Mucosa of gallbladder (tissue), 1 donor: ENCODE results near the gene NEIL1. TPM values are rescaled to one million over a fixed set of nuclear protein-coding genes. Genes with fewer than 3 reads are reported as not detected.
"Not testable (repeated sequence)": the region's sequence is repeated elsewhere in the genome, so short reads cannot be mapped to it uniquely, and the experiment has no call there.

Experiments used
- DNase-seq: peaks from one replicate; pipeline ENCODE4 v3.0.0-alpha.2; 2020; ENCODE audit warnings: low spot score
- total RNA-seq: library from RNA; stranded (reverse); gene quantifications from one replicate; pipeline ENCODE4 v1.2.1, GENCODE V29; 2021
- donor health status: DM: no; HTN: no; CAD: no.

The NEIL1 gene
- total RNA-seq, 1 donor from 2014 or later = 67.7 TPM

DNA sequence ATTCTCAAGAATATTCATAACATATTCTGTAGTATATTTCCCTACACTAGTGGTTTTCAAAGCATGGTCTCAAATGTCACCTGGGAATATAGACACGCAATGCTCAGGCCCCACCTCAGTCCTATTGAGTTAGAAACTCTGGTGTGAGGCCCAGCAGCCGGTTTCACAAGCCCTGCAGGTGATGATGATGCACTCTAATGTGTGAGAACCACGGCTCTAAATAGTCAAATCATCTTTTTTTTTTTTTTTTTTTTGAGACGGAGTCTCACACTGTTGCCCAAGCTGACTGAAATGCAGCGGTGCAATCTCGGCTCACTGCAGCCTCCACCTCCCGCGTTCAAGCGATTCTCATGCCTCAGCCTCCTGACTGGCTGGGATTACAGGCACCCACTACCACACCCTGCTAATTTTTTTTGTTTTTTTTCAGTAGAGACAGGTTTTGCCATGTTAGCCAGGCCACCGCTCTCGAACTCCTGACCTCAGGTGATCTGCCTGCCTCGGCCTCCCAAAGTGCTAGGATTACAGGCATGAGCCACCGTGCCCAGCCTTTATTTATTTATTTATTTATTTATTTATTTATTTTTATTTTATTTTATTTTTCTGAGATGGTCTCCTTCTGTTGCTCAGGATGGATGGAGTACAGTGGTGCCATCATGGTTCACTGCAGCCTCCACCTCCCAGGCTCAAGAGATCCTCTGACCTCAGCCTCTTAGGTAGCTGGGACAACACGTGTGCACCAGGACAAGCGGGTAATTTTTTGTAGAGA is 13.0 kb upstream of the NEIL1 start:
- DNase-seq = not testable (repeated sequence)

DNA sequence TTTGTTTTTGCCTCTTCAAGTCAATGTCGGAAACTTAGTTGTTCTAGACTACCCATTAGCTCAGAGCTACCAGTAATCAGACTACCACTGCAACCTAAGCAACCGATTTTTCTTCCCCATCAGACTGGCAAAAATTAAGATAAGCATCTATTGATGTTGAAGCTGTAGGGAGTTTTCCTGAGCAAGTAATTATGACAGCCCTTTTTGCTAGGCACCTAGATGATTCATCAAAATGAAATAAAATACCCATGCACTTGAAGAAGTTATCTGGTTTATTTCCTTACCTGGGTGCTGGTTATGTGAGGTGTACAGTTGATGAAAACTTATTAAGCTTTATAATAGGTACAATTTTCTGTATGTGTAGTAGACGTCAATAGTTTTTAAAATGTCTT is 11.5 kb upstream of the NEIL1 start:
- DNase-seq = no peak

DNA sequence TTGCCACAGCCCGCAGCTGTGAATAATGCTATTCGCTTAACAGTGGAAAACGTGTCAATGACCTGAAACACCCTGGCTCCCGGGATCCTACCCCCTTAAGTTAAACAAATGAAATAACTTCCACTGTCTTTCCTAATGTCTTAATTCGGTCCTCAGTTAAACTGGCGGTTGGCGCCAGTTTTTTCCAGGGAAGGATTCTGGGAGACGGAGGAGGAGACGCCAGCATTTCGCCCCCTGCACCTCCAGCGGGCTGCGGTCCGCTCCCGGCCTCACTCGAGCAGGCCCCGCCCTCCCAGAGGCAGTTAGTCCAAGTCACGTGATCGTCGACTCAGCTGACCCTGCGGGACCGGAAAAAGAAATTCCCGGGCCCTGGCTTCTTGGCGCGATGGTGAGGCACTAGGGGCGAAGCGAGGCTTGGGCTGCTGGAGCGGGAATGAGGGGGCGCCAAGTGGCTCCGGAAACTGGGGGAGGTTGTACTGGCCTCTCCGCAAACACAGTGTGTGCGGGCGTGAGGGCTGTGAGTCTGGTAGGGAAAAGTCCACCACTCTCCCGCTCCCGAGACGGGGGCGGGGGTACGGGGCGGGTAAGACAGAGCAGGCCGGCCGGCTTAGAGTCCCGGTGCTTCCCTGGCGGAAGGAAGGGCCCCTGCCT is 11.0 kb upstream of the NEIL1 start, which contains the start of gene COMMD4:
Gene COMMD4, plus strand, starts transcription at position 359 of the 651 bp plus-strand sequence. Its CDS starts 27 bp downstream, at position 386.
- peak; percentile 95 for DNase-seq

DNA sequence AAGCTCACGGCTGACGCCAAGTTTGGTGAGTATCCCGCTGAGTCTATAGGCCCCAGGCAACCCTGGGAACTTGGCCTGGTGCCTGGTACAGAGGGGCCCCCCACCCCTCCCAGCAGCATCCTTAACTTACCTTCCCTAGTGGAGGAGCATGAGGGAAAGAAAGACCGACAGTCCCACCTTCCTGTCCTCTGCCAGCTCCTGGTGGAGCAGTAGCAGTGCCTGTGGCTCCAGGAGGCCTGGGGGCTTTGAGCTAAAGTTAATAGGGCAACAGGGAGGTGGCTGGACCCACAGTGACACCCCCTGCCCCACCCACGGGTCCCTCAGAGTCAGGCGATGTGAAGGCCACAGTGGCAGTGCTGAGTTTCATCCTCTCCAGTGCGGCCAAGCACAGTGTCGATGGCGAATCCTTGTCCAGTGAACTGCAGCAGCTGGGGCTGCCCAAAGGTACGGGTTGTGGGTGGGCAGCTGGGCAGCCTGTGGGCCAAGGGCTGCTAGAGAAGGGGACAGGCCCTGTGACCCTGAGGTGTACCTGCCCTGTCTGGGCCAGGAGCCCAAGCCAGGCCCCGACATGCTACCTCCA is 8.1 kb upstream of the NEIL1 start:
- DNase-seq = no peak

DNA sequence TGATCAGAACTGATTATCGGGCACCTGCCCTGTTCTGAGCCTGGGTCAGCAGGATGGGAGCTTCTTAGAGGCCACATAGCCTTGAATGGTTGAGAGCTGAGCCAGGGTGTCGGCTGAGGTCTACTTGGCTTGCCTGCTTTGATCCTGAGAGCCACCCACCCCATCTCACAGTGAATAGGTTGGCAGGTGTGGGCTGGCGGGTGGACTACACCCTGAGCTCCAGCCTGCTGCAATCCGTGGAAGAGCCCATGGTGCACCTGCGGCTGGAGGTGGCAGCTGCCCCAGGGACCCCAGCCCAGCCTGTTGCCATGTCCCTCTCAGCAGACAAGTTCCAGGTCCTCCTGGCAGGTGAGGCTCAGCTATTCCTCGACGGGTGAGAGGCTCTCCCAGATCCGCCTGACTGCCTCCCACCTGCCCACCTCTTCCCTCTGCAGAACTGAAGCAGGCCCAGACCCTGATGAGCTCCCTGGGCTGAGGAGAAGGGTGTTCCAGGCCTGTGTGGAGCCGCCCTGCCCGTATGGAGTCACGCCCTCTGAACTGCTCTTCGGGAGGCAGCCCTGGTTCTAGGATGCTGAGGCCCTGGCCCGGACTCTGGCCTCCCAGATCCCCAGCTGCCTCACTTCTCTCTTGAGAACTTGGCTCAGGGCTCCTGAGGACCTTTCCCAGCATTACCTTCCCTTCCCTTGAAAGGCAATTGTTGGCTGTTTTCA is 7.2 kb upstream of the NEIL1 start:
- DNase-seq = no peak

DNA sequence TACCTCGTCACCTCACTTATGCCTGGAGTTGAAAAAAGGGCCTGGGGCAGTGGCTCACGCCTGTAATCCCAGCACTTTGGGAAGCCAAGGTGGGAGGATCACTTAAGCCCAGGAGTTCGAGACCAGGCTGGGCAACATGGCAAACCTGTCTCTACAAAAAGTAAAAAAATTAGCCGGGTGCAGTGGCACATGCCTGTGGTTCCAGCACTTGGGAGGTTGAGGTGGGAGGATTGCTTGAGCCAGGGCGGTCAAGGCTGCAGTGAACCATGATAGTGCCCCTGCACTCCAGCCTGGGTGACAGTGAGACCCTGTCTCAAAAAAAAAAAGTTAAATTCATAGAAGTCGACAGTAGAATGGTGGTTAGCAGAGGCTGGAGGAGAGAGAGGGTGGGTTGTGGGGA is 4.6 kb upstream of the NEIL1 start:
- DNase-seq = no peak

DNA sequence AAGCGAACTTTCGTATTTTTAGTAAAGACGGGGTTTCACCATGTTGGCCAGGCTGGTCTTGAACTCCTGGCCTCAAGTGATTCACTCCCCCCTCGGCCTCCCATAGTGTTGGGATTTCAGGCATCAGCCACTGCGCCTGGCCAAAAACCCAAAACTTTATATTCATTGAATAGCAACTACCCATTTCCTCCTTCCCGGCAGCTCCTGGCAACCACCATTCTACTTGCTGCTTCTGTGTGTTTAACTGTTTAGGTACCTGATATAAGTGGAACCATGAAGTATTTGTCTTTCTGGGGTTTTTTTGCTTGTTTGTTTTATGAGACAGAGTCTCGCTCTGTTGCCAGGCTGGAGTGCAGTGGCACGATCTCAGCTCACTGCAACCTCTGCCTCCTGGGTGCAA is 2.9 kb upstream of the NEIL1 start:
- not testable (repeated sequence) for DNase-seq

DNA sequence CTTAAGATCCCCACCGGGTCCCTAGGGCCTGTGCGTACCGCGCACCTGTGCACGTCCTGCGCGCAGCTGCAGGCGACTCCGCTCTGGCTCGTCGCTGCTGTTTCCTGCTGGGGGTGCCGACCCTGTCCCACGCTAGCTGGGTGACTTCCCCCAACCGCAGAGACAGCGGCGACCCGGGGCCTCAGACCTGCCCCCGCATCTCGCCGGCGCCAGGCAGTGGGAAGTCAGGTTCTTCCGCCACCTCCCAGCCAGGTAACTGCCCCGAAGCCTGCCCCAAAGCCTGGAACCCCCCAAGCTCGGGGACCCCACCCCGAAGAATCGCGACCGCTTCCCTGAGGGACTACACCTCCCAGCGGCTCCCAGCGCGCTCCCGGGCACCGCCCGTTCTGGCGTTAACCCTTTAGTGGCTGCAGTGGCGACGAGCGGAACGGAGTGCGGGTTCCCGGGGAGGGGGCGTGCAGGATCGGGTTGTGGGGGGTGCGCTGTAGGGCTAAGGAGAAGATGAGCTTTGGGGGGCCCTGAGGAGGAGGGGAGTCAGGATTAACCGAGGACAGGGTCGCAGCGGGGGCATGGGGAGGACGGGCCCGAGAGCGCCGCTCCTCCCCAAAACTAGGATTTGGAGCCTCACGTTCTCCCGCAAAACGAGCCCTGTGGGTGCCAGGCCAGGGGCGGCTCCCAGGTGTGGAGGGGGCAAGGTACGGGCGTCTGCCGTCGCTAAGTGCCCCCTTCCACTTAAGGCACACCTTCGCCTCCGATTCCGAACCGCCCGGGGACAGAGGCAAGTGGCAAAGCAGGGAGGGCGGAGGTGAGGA is 589 bp downstream of the NEIL1 start:
- DNase-seq = peak; percentile 52

DNA sequence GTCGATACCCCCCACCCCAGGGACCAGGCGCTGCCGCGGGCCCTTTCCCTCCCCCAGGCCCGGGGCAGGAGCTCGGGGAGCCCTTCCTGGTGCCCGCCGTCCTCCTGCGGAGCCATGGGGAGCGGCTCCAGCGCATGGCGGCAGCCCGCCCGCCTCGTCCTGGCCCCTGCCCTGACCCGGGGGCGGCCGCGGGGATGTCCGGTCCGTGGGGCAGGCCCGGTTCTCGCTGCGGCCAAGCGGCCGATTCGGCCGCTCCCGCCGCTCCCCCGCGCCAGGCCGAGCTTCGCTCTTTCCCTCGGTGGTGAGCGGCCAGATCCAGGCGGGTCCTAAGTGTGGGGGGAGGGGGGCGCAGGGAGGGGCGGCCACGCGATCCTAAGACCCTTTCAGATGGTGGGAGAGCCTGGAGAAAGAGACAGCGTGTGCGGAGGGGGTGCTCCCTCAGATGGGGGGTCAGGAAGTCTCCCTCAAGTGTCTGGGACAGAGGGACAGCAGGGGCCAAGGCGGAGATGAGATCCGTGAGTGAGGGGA is 1.3 kb downstream of the NEIL1 start:
- no peak for DNase-seq

DNA sequence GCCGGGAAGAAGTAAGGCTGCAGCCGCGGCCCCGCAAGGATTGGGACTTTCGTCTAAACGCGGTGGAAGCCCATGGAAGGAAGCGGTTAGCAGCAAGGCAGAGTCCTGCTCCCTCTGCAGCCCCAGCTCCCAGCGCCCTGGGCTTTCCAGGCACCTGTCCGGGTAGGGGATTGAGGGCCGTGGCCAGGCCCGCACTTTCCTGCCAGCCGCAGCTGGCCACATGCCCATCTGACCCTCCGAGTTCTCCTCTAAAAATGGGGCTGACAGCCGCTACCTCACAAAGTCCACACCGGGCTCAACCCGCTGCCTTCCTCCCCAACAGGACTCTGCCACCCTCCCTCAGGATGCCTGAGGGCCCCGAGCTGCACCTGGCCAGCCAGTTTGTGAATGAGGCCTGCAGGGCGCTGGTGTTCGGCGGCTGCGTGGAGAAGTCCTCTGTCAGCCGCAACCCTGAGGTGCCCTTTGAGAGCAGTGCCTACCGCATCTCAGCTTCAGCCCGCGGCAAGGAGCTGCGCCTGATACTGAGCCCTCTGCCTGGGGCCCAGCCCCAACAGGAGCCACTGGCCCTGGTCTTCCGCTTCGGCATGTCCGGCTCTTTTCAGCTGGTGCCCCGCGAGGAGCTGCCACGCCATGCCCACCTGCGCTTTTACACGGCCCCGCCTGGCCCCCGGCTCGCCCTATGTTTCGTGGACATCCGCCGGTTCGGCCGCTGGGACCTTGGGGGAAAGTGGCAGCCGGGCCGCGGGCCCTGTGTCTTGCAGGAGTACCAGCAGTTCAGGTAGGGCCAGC is 1.9 kb downstream of the NEIL1 start:
- no peak for DNase-seq

DNA sequence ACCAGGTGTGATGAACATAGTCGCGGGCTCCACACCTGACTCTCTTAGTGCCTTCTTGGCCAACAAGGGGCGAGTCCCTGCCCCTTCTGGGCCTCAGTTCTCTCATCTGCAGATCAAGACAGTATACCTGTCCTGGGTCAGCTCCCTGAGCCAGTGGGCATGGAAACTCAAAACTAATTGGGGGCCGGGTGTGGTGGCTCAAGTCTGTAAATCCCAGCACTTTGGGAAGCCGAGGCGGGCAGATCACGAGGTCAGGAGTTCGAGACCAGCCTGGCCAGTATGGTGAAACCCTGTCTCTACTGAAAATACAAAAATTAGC is 2.5 kb downstream of the NEIL1 start:
- not testable (repeated sequence) for DNase-seq

DNA sequence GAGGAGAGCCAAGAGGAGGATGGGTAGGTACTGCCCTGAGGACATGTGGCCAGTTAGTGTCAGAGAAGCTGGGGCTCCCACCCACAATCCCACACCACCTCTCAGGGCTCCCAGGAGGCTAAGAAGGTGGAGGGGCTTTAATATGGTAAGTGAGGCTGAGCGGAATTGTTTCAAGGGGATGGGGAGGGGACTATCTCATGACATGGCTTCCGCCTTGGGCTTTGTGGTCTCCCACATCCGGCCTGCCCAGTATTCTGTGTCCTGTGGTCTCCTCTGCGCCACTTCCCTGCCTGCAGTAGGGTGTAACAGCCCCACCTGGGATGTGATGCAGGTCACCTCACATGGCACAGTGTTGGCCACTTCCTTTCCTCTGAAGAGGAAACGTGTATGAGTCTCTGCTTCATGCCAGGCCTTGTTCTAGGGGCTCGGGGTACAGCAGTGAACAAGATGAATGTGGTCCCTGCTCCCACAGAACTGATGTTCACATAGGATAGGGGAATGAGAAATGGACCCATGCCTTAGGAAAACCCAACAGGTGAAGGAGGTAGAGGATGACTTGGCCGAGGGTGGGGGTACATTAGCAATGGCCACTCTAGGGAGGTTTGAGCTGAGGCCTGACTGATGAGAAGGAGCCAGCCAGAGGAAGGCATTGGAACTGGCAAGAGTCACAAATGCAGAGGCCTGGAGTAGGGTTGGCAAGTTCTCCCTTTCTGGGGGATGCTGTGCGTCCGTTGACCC is 3.2 kb downstream of the NEIL1 start:
- DNase-seq = peak; percentile 45

DNA sequence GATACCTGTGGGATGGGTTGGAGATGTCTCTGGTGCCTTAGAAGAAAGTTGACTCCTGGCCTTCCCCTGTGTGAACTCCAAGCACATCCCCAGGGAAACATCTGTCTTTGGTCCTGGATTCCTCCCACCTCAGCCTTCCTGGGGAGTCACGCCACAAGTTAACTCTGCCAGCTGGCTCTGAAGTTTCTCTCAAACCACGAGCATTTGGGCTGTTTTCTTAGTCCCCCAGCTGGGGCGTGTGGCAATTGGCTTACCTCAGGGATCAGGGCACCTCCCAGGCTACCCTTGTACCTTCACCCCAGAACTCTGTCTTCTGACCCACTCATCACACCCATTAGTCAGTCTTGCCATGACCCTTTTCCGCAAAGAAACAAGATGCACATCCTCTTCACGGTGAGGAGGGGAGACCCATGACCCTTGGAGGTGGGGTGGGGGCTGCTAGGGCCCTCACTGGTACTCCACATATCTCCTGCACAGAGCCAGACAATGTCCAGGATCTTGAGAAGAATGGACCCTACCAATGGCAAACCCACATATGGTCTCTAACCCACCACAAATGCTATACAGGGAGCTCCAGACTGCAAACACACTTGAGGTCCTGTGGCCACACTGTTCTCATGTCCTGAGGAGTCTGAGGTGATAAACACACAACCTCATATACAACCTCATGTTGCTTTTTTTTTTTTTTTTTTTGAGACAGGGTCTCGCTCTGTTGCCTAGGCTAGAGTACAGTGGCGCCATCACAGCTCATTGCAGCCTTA is 3.9 kb downstream of the NEIL1 start:
- DNase-seq = no peak

DNA sequence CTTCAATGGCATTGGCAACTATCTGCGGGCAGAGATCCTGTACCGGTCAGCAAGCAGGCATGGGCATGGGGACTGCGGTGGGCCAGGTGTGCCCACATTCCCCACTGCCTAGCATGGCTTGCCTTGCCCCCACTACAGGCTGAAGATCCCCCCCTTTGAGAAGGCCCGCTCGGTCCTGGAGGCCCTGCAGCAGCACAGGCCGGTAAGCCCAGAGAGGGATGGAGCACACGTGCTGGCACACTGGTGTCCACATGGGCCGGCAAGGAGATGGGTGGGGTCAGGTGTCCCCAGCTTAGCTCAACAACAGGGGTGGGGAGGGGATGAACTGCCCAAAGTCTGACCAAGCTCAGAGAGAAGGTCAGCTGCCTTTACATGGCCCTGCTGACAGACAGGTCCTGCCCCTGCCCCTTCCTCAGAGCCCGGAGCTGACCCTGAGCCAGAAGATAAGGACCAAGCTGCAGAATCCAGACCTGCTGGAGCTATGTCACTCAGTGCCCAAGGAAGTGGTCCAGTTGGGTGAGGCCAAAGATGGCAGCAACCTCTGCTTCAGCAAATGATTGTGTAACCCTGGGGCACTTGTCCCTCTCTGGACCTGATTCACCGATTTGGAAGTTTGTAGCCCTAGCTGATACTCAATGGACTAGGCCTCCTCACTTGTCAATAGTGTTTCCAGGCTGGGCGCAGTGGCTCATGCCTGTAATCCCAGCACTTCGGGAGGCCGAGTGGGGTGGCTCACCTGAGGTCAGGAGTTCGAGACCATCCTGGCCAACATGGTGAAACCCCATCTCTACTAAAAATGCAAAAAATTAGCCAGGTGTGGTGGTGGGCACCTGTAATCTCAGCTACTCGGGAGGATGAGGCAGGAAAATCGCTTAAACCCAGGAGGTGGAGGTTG is 5.6 kb downstream of the NEIL1 start:
- DNase-seq = no peak

DNA sequence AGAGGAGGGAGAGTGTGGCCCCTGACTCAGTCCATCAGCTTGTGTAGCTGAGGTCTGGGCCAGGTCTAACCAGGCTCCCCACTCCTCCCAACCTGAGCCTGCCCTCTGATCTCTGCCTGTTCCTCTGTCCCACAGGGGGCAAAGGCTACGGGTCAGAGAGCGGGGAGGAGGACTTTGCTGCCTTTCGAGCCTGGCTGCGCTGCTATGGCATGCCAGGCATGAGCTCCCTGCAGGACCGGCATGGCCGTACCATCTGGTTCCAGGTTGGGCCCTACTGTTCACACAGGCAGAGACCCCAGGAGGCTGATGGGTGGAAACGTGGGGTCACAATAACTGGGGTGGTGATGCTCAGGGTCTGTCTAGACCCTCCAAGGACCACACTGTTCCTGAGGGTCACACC is 6.8 kb downstream of the NEIL1 start:
- DNase-seq = no peak

DNA sequence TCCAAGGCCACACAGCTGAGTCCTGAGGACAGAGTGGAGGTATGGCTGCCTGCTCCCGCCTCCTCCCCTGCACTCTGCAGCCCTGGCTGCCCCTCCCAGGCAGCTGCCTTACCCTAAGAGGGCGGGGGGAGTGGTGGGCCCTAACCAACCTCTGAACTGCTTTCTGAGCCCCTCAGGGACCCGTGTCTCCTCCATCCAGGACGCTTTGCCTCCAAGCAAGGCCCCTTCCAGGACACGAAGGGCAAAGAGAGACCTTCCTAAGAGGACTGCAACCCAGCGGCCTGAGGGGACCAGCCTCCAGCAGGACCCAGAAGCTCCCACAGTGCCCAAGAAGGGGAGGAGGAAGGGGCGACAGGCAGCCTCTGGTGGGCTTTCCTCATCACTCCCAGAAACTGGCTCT is 7.6 kb downstream of the NEIL1 start:
- no peak for DNase-seq

DNA sequence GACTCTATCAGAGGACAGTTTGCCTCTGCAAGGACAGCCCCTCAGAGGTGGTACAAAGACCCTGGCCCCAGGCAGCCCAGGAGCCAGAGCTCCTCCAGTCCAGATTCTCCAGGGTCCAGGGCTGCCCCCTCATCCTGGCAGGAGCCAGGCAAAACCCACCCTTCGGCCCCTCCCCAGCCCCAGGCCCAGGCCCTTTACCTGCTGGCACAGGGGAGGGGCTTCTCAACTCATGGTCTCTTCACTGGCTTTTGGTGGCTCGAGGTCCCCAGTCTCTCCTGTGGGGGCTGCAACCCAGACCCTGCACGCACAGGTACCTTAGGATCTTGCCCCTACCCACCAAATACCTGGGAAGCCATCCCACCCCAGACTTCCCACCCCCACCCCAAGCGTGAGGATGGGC is 8.5 kb downstream of the NEIL1 start:
- no peak for DNase-seq

DNA sequence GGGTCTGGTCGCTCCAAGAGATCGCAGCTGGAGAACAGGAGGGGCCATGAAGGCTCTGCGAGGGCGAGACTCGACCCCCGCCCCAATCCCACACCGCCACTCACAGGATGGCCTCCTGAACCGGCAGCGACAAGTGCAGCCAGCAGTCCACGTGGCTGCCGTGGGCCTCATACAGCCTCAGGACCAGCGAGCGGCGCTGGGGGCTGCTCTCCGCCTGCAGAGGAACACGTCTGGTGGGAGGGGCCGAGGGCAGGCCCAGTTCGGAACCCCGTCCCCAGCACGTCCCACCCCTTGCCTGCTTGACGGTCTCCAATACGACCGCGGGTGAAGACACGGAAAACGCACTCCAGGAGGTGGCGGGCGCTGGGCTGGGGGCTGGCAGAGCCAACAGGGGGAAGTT is 9.2 kb downstream of the NEIL1 start:
- DNase-seq = no peak
